K562 (cell line): ENCODE data around the gene RPL28. TPM values are rescaled to one million over a fixed set of nuclear protein-coding genes. Genes with fewer than 3 reads are reported as not detected.

Experiments used
- ATAC-seq: fragments of 200-7000 bp; cut with Tn5 transposase; 3 replicates; pipeline ENCODE4 v1.9.1; 2020; ENCODE audit warnings: moderate library complexity
- BruUV-seq: library from RNA; stranded (reverse); fragments of 400-500 nt; replicated peaks from 2 replicates; lab custom pipeline; 2021; lab: Mats Ljungman, UMichigan
- CTCF ChIA-PET: fragments of 300-600 bp; formaldehyde crosslinking; extraction: SDS; loops from one replicate; lab custom pipeline; 2021; ENCODE audit warnings: low intra/inter-chr PET ratio; lab: Yijun Ruan, JAX
- POLR2A ChIA-PET: fragments of 300-600, 350-650 bp; sonication (Branson Sonifier 250); formaldehyde crosslinking; extraction: SDS; loops from one replicate; lab custom pipeline; 2021; ENCODE audit warnings: antibody characterized with exemption, inconsistent platforms; lab: Yijun Ruan, JAX
- DNase-seq, 4 experiments: peaks; one replicate each; pipeline versions ENCODE4 v3.0.0 to v3.0.0-alpha.2; 2011 to 2018; ENCODE audit warnings: low spot score in 3 of 4, mixed read lengths in 3 of 4; ENCODE audit errors: extremely low read depth in 1 of 4
- FAIRE-seq: peaks from 2 replicates; lab custom pipeline; 2011; peaks lifted over from hg19 to GRCh38; lab: Jason Lieb, UNC
- H2AFZ ChIP-seq: 2 replicates; pipeline ENCODE4 v1.6.0; 2011; ENCODE audit warnings: low read depth, low read length, control low read depth, inconsistent platforms
- H3K27ac ChIP-seq: fragments of 200-600 bp; 3 replicates; pipeline ENCODE4 v1.8.0; 2011; ENCODE audit warnings: low read depth, mild to moderate bottlenecking, control low read depth, inconsistent platforms, low read length, moderate library complexity, mixed read lengths; ENCODE audit errors: extremely low read depth
- H3K27me3 ChIP-seq, 2 experiments: fragments of 300-600 bp in 1 of 2; 2 replicates in 1 of 2; 3 replicates in 1 of 2; pipeline versions ENCODE4 v1.6.0 to v1.8.0; 2011; ENCODE audit warnings: inconsistent platforms in 2 of 2, low read length in 2 of 2, mild to moderate bottlenecking in 1 of 2, mixed read lengths in 1 of 2, moderate library complexity in 1 of 2; ENCODE audit not compliant: control insufficient read depth in 2 of 2, insufficient read depth in 2 of 2
- H3K36me3 ChIP-seq: fragments of 300-600 bp; 3 replicates; pipeline ENCODE4 v1.8.0; 2011; ENCODE audit warnings: mild to moderate bottlenecking, low read length, inconsistent platforms; ENCODE audit not compliant: control insufficient read depth, insufficient read depth
- H3K4me1 ChIP-seq, 2 experiments: fragments of 200-600 bp in 1 of 2; replicated peaks in 1 of 2; 2 replicates in 1 of 2; 3 replicates in 1 of 2; pipeline versions ENCODE4 v1.5.1 to v1.8.0; 2011; ENCODE audit warnings: inconsistent platforms in 2 of 2, low read length in 2 of 2, mild to moderate bottlenecking in 1 of 2, mixed read lengths in 1 of 2, moderate library complexity in 1 of 2; ENCODE audit not compliant: control insufficient read depth in 2 of 2, insufficient read depth in 2 of 2
- H3K4me2 ChIP-seq: 2 replicates; pipeline ENCODE4 v1.6.1; 2011; ENCODE audit warnings: low read length, control low read depth, inconsistent platforms, mixed read lengths; ENCODE audit not compliant: insufficient read depth
- H3K4me3 ChIP-seq: fragments of 200-600 bp; sonication (generic), shearing (Covaris generic); 2 replicates; pipeline ENCODE4 v1.5.1; 2016; ENCODE audit warnings: control low read depth, inconsistent platforms
- H3K79me2 ChIP-seq: fragments of 200-600 bp; 3 replicates; pipeline ENCODE4 v1.8.0; 2011; ENCODE audit warnings: low read length, inconsistent platforms; ENCODE audit not compliant: control insufficient read depth, insufficient read depth
- H3K9ac ChIP-seq, 2 experiments: 2 replicates each; pipeline versions ENCODE4 v1.6.0 to v1.6.1; 2011; ENCODE audit warnings: low read depth in 2 of 2, low read length in 2 of 2, control low read depth in 1 of 2, inconsistent platforms in 1 of 2, mild to moderate bottlenecking in 1 of 2, mixed read lengths in 1 of 2; ENCODE audit not compliant: insufficient read depth in 1 of 2
- H3K9me1 ChIP-seq: one replicate; pipeline ENCODE4 v1.6.0; 2011; ENCODE audit warnings: inconsistent platforms, mild to moderate bottlenecking, low read length, moderate library complexity; ENCODE audit not compliant: control insufficient read depth, insufficient read depth
- H3K9me3 ChIP-seq: replicated peaks from 2 replicates; pipeline ENCODE4 v1.5.1; 2011; ENCODE audit warnings: low read depth, low read length, inconsistent platforms; ENCODE audit not compliant: control insufficient read depth, insufficient read depth
- H4K20me1 ChIP-seq: replicated peaks from 2 replicates; pipeline ENCODE4 v1.6.1; 2011; ENCODE audit warnings: low read length, inconsistent platforms, mixed read lengths; ENCODE audit not compliant: control insufficient read depth, insufficient read depth
- DDX20 ChIP-seq: fragments of 450-650 bp; IDR thresholded peaks from 2 replicates; pipeline ENCODE4 v1.6.1; 2016; ENCODE audit warnings: missing genetic modification characterization, low read depth, mild to moderate bottlenecking, missing compliant biosample characterization, moderate library complexity
- HEY1 ChIP-seq: fragments of 250-450 bp; sonication (Bioruptor Pico); IDR thresholded peaks from 2 replicates; pipeline ENCODE4 v1.5.0; 2020; ENCODE audit warnings: mild to moderate bottlenecking, moderate library complexity, borderline replicate concordance
- MAX ChIP-seq: sonication (generic); formaldehyde crosslinking; IDR thresholded peaks from 2 replicates; pipeline ENCODE4 v1.9.0; 2022; ENCODE audit warnings: mild to moderate bottlenecking, missing genetic modification reagents
- NR4A1 ChIP-seq, 2 experiments: fragments of 250-450 bp in 1 of 2; fragments of 450-650 bp in 1 of 2; sonication (Bioruptor Pico) in 1 of 2; IDR thresholded peaks; 2 replicates each; pipeline versions ENCODE4 v1.4.0 to v1.6.1; 2016 to 2020; ENCODE audit warnings: mild to moderate bottlenecking in 2 of 2, missing compliant biosample characterization in 1 of 2, missing genetic modification characterization in 1 of 2, moderate library complexity in 1 of 2
- POLR2A ChIP-seq: fragments of 450-650 bp; conservative IDR thresholded peaks from 2 replicates; pipeline ENCODE4 v1.6.1; 2016
- POLR2AphosphoS2 ChIP-seq: IDR thresholded peaks from 2 replicates; pipeline ENCODE4 v1.6.1; 2012; ENCODE audit warnings: low read length, improper control_type of control experiment
- POLR2G ChIP-seq: fragments of 200-400 bp; formaldehyde crosslinking; IDR thresholded peaks from 2 replicates; pipeline ENCODE4 v1.6.1; 2017; ENCODE audit warnings: low read depth, mild to moderate bottlenecking, antibody characterized with exemption, low read length, moderate library complexity
- RBFOX2 ChIP-seq: fragments of 200-400 bp; formaldehyde crosslinking; IDR thresholded peaks from 2 replicates; pipeline ENCODE4 v1.6.1; 2017; ENCODE audit warnings: low read depth, mild to moderate bottlenecking, low read length, moderate library complexity
- SIX5 ChIP-seq, 2 experiments: IDR thresholded peaks; 2 replicates each; pipeline ENCODE4 v1.6.1; 2011; ENCODE audit warnings: low read length in 2 of 2, borderline replicate concordance in 1 of 2, low read depth in 1 of 2, mild to moderate bottlenecking in 1 of 2, moderate library complexity in 1 of 2; ENCODE audit not compliant: insufficient read depth in 1 of 2
- ZC3H11A ChIP-seq: IDR thresholded peaks from 2 replicates; pipeline ENCODE4 v1.6.1; 2012; ENCODE audit warnings: low read depth, low read length, improper control_type of control experiment
- ZNF263 ChIP-seq: sonication (generic); formaldehyde crosslinking; IDR thresholded peaks from 2 replicates; pipeline ENCODE4 v1.8.0; 2022; ENCODE audit warnings: mild to moderate bottlenecking, missing genetic modification reagents, borderline replicate concordance
- WGBS: fragments of 100-300 bp; shearing (Covaris generic); methylation state at CpG from one replicate; pipeline ENCODE4 v1.1.6; 2016; ENCODE audit warnings: low coverage, mixed read lengths; ENCODE audit not compliant: insufficient coverage; ENCODE audit errors: missing lambda C conversion rate; 5-methylcytosine and 5-hydroxymethylcytosine counted together
- in situ Hi-C: fragments of 300-500 bp; cut with MboI; formaldehyde crosslinking; loops from 4 replicates; pipeline ENCODE4 v1.15.0; 2018; ENCODE audit warnings: inconsistent platforms, mixed read lengths
- intact Hi-C: fragments of 100-400 bp; cut with micrococcal nuclease; formaldehyde crosslinking; loops from 2 replicates; pipeline ENCODE4 v1.14.2; 2022
- polyA plus RNA-seq, 8 experiments: library from polyadenylated mRNA; depleted of rRNA in 4 of 8; stranded (reverse) in 5 of 8; unstranded in 3 of 8; fragments of >200 nt; fragmentation: Nextera tagmentation in 2 of 8; fragmentation: Illumina TruSeq in 1 of 8; extraction: Ambion mirVana in 2 of 8; extraction: Trizol in 1 of 8; gene quantifications; 2 replicates each; pipeline versions ENCODE4 v1.2.1 to v1.2.3, GENCODE V29; 2011 to 2014; ENCODE audit warnings: inconsistent platforms in 1 of 8, missing spikeins in 1 of 8
- total RNA-seq, 7 experiments: library from RNA; depleted of rRNA in 6 of 7; stranded (reverse); fragments of >200 nt in 6 of 7; fragmentation: Illumina TruSeq in 2 of 7; extraction: Trizol in 2 of 7; gene quantifications; 2 replicates each; pipeline versions ENCODE4 v1.2.1 to v1.2.3, GENCODE V29; 2011 to 2021; ENCODE audit warnings: low replicate concordance in 1 of 7

RPL28 gene
- total and polyA plus RNA-seq, 9 of the 15 experiments (the other 6 are each of a cell fraction or from before 2014, with no cell fraction given) = 124 to 3,106 (median 622) TPM

GRCh38 chr19:55347442-55348009 lies 38.2 kb upstream of the RPL28 start:
- H2AFZ ChIP-seq = no peak overlapping the region
- DNase-seq (no peak), ATAC-seq (no peak), FAIRE-seq (no peak)
- H3K79me2 ChIP-seq = no peaks in the 10 kb centered on the region
- H3K4me2 ChIP-seq = no peak overlapping the region
- no TSS peak for BruUV-seq
- no peaks in the 10 kb centered on the region for H3K27me3 ChIP-seq
- in situ Hi-C loops = no loop called here
- WGBS = 75% methylated on average over 8 of the region's 10 CpGs
- no peak overlapping the region for H3K4me3 ChIP-seq
- intact Hi-C loops = no loop called here
- peaks cover 56% of the 10 kb centered on the region; the same call in 2 of the 3 replicates for H3K36me3 ChIP-seq
- H3K9ac ChIP-seq = peak overlapping the region in 1 of 2 experiments; percentile 13; a peak in 1 of 4 replicates
- POLR2A ChIA-PET = interaction anchor here (1.0 to 1.5 kb wide), 5 partner anchors 21 to 67 kb away, joined by 3 to 5 read pairs (median 3); partner anchors contain the start of gene HSPBP1
- H4K20me1 ChIP-seq = no peaks in the 10 kb centered on the region; the same call in 1 of the 2 replicates
- no peaks in the 10 kb centered on the region for H3K9me3 ChIP-seq
- CTCF ChIA-PET = no interaction called here
- peaks cover 5% of the 10 kb centered on the region for H3K9me1 ChIP-seq
- TF ChIP-seq RBFOX2 (0 out of 2 replicates have a peak, but pooled peaks have one; percentile 6), ZC3H11A (no peak)
- H3K27ac ChIP-seq = no peak overlapping the region
- H3K4me1 ChIP-seq = peaks cover 0 to 73% of the 10 kb centered on the region in 2 experiments; a peak in 3 of 5 replicates

- H3K4me2 ChIP-seq = no peak overlapping the region
- peaks cover 5% of the 10 kb centered on the region for H3K9me1 ChIP-seq
- ATAC-seq (no peak; the same call in 2 of the 3 replicates), FAIRE-seq (no peak), DNase-seq (no peak)
- intact Hi-C loops (no loop called here), in situ Hi-C loops (no loop called here)
- no peaks in the 10 kb centered on the region for H3K79me2 ChIP-seq
- no peak overlapping the region for H2AFZ ChIP-seq
- BruUV-seq = no TSS peak
- H3K9me3 ChIP-seq = no peaks in the 10 kb centered on the region
- TF ChIP-seq RBFOX2 (peak; percentile 43), DDX20 (tag) (no peak), NR4A1 (CRISPR knock-in tag; IDR thresholded peaks at IDR 0.05) (no peak), NR4A1 (tag; IDR thresholded peaks at IDR 0.05) (no peak), HEY1 (CRISPR knock-in tag) (no peak), POLR2AphosphoS2 (0 out of 2 replicates have a peak, but pooled peaks have one; percentile 42), POLR2A (peak; percentile 48; the same call in 1 of the 2 replicates), POLR2G (peak; percentile 60), MAX (CRISPR knock-in tag) (peak; percentile 26; the same call in 1 of the 2 replicates), ZNF263 (CRISPR knock-in tag) (no peak), SIX5 (IDR thresholded peaks at IDR 0.05; ENCODE audit: borderline replicate concordance in 1 of 2, insufficient read depth in 1 of 2, low read depth in 1 of 2, low read length in 2 of 2) (no peak)
- H3K4me1 ChIP-seq = peaks cover 2 to 73% of the 10 kb centered on the region in 2 experiments; a peak in 3 of 5 replicates
- POLR2A ChIA-PET = interaction anchor here (0.7 to 2.1 kb wide), 11 partner anchors 7 to 74 kb away, joined by 3 to 14 read pairs (median 4); partner anchors contain the start of gene KMT5C
- CTCF ChIA-PET = no interaction called here
- no peak overlapping the region for H3K4me3 ChIP-seq
- peak overlapping the region in 1 of 2 experiments; percentile 71; a peak in 2 of 4 replicates for H3K9ac ChIP-seq
- H3K27me3 ChIP-seq = no peaks in the 10 kb centered on the region
- H3K36me3 ChIP-seq = peaks cover 47% of the 10 kb centered on the region; the same call in 2 of the 3 replicates
- whole genome bisulfite sequencing = 70% methylated on average over 22 of the region's 22 CpGs
- H4K20me1 ChIP-seq = peaks cover 4% of the 10 kb centered on the region
- H3K27ac ChIP-seq = no peak overlapping the region
Measured at GRCh38 chr19:55348317-55349034, 37.3 kb upstream of the RPL28 start.
